Measurements from ENCODE around the gene TMPRSS3.

- TF ChIP-seq CTCF (IDR thresholded peaks at IDR 0.05) = no peak
- no peak for TF ChIP-seq POLR2A (IDR thresholded peaks at IDR 0.05; ENCODE audit: low read length)
- TF ChIP-seq EP300 (IDR thresholded peaks at IDR 0.05) = no peak
- TF ChIP-seq, protein P1, sequence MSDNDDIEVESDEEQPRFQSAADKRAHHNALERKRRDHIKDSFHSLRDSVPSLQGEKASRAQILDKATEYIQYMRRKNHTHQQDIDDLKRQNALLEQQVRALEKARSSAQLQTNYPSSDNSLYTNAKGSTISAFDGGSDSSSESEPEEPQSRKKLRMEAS (IDR thresholded peaks at IDR 0.05) = no peak
Observed at GRCh38 chr21:42429021-42429420, 33.2 kb upstream of the TMPRSS3 start.
